Hepatocyte (in vitro differentiated cells): Measurements from ENCODE around the gene MACROH2A2. TPM values are rescaled to one million over a fixed set of nuclear protein-coding genes. Genes with fewer than 3 reads are reported as not detected.
A peak's percentile ranks its signal among the peaks of the same experiment; 100 is the strongest.

Source experiments
- DNase-seq: peaks from one replicate; pipeline ENCODE4 v3.0.0-alpha.2; 2016; ENCODE audit warnings: low spot score
- H2AFZ ChIP-seq: fragments of 200-600 bp; sonication (generic); 2 replicates; pipeline ENCODE4 v1.6.0; 2016; ENCODE audit warnings: antibody characterized with exemption, mild to moderate bottlenecking
- H3K27ac ChIP-seq: fragments of 200-600 bp; sonication (generic); 2 replicates; pipeline ENCODE4 v1.5.1; 2016; ENCODE audit warnings: mild to moderate bottlenecking
- H3K27me3 ChIP-seq: fragments of 200-600 bp; sonication (generic); 2 replicates; pipeline ENCODE4 v1.6.1; 2016
- H3K36me3 ChIP-seq: fragments of 200-600 bp; sonication (generic); replicated peaks from 2 replicates; pipeline ENCODE4 v1.5.1; 2016; ENCODE audit warnings: low read depth; ENCODE audit not compliant: insufficient read depth
- H3K4me1 ChIP-seq: fragments of 200-600 bp; sonication (generic); 2 replicates; pipeline ENCODE4 v1.5.1; 2016; ENCODE audit warnings: mild to moderate bottlenecking, moderate library complexity; ENCODE audit not compliant: insufficient read depth
- H3K4me2 ChIP-seq: fragments of 200-600 bp; sonication (generic); 2 replicates; pipeline ENCODE4 v1.6.0; 2016
- H3K4me3 ChIP-seq: fragments of 200-600 bp; sonication (generic); 2 replicates; pipeline ENCODE4 v1.5.1; 2016; ENCODE audit warnings: mild to moderate bottlenecking
- H3K79me2 ChIP-seq: fragments of 200-600 bp; sonication (generic); 2 replicates; pipeline ENCODE4 v1.6.0; 2017; ENCODE audit warnings: mild to moderate bottlenecking
- H3K9me2 ChIP-seq: fragments of 200-600 bp; sonication (generic); replicated peaks from 2 replicates; pipeline ENCODE4 v1.6.0; 2017; ENCODE audit warnings: mild to moderate bottlenecking; ENCODE audit not compliant: insufficient read depth
- H3K9me3 ChIP-seq: fragments of 200-600 bp; sonication (generic); 2 replicates; pipeline ENCODE4 v1.5.1; 2016; ENCODE audit warnings: low read depth, mild to moderate bottlenecking
- H4K20me1 ChIP-seq: fragments of 200-600 bp; sonication (generic); 2 replicates; pipeline ENCODE4 v1.6.0; 2016; ENCODE audit warnings: mild to moderate bottlenecking; ENCODE audit not compliant: insufficient read depth, poor library complexity, severe bottlenecking
- CTCF ChIP-seq: fragments of 200-600 bp; sonication (generic); IDR thresholded peaks from 2 replicates; pipeline ENCODE4 v1.5.1; 2016; ENCODE audit warnings: antibody characterized with exemption, mild to moderate bottlenecking; ENCODE audit not compliant: poor library complexity
- EZH2 ChIP-seq: fragments of 200-600 bp; sonication (generic); IDR thresholded peaks from 2 replicates; pipeline ENCODE4 v1.6.1; 2016; ENCODE audit warnings: antibody characterized with exemption, mild to moderate bottlenecking, borderline replicate concordance
- EZH2phosphoT487 ChIP-seq: fragments of 200-600 bp; sonication (generic); IDR thresholded peaks from one replicate; pipeline ENCODE4 v1.6.1; 2018; ENCODE audit warnings: antibody characterized with exemption, mild to moderate bottlenecking, low read depth, moderate library complexity; ENCODE audit not compliant: unreplicated experiment, severe bottlenecking
- WGBS: methylation state at CpG from one replicate; pipeline ENCODE4 v1.1.6; 2016; ENCODE audit warnings: low lambda C conversion rate; ENCODE audit errors: missing lambda C conversion rate; 5-methylcytosine and 5-hydroxymethylcytosine counted together
- polyA plus RNA-seq: library from polyadenylated mRNA; unstranded; fragments of >200 nt; fragmentation: Nextera tagmentation; extraction: Ambion mirVana; gene quantifications from 2 replicates; pipeline ENCODE4 v1.2.1, GENCODE V29; 2016
- total RNA-seq: library from RNA; depleted of rRNA; stranded (reverse); fragments of >200 nt; gene quantifications from 2 replicates; pipeline ENCODE4 v1.2.3, GENCODE V29; 2014

Gene MACROH2A2
- total and polyA plus RNA-seq, 2 experiments from 2014 or later, result 45.7 to 47.2 TPM

GRCh38 chr10:70147259-70147625, 94.6 kb downstream of the MACROH2A2 start:
- H4K20me1 ChIP-seq, result peaks cover 11% of the 10 kb centered on the region
- no peak overlapping the region for H2AFZ ChIP-seq
- H3K79me2 ChIP-seq, result peaks cover 64% of the 10 kb centered on the region
- no peak for DNase-seq
- H3K4me2 ChIP-seq, result peak overlapping the region; percentile 72
- no peaks in the 10 kb centered on the region for H3K27me3 ChIP-seq
- peak overlapping the region; percentile 81 for H3K27ac ChIP-seq
- H3K4me3 ChIP-seq, result no peak overlapping the region
- TF ChIP-seq EZH2, result no peak
- no peak for TF ChIP-seq CTCF
- no peak for TF ChIP-seq EZH2phosphoT487
- 48% methylated on average over 2 of the region's 2 CpGs for WGBS
- peaks cover 16% of the 10 kb centered on the region for H3K4me1 ChIP-seq
- H3K36me3 ChIP-seq, result no peaks in the 10 kb centered on the region
- no peaks in the 10 kb centered on the region for H3K9me3 ChIP-seq
- H3K9me2 ChIP-seq, result no peaks in the 10 kb centered on the region

GRCh38 chr10:70148516-70148915, 95.9 kb downstream of the MACROH2A2 start:
- Histone ChIP-seq H3K4me2 (no peak overlapping the region), H2AFZ (no peak overlapping the region), H3K27ac (no peak overlapping the region), H3K79me2 (peaks cover 67% of the 10 kb centered on the region), H3K4me1 (peaks cover 16% of the 10 kb centered on the region), H3K4me3 (no peak overlapping the region), H3K9me2 (no peaks in the 10 kb centered on the region), H3K9me3 (no peaks in the 10 kb centered on the region), H3K36me3 (peaks cover 9% of the 10 kb centered on the region), H3K27me3 (no peaks in the 10 kb centered on the region), H4K20me1 (peaks cover 14% of the 10 kb centered on the region)
- TF ChIP-seq EZH2phosphoT487, result no peak
- TF ChIP-seq CTCF, result no peak
- TF ChIP-seq EZH2, result no peak
- no peak for DNase-seq
- 97% methylated on average over 5 of the region's 5 CpGs for WGBS

DNA sequence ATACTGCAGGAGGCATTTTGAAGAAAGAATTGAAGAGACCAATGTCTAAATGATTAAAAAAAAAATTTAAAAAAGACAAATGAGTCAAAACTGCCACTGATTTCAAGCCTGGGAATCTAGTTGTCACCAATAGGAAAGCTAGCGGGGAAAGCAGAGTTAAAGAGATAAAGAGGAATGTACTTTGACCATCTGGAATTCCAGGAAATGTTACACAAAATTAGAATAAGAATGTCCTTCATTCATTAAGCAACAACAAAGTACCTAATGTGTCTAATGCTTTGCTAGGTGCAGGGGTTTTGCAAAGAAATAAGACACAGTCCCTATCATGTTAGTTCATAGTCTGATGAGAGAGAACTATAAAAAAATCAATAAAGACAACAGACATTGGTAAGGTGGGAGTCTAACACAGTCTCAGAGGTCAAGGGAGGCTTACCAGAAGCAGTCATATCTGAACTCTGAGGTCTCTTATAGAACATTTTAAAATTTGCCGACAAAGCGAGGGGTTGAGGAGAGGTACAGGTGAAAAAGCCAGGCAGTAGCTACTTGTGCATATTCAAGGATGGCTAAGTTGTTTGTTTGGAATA, 102.7 kb downstream of the MACROH2A2 start:
- H3K9me2 ChIP-seq, result no peaks in the 10 kb centered on the region
- H3K27me3 ChIP-seq, result no peaks in the 10 kb centered on the region
- peaks cover 16% of the 10 kb centered on the region for H3K4me1 ChIP-seq
- TF ChIP-seq CTCF (no peak), EZH2 (no peak), EZH2phosphoT487 (no peak)
- peaks cover 83% of the 10 kb centered on the region for H3K79me2 ChIP-seq
- DNase-seq, result no peak
- H4K20me1 ChIP-seq, result peaks cover 34% of the 10 kb centered on the region
- H3K4me3 ChIP-seq, result no peak overlapping the region
- H3K4me2 ChIP-seq, result peak overlapping the region; percentile 12
- 67% methylated on average over 3 of the region's 3 CpGs for WGBS
- no peak overlapping the region for H2AFZ ChIP-seq
- peak overlapping the region; percentile 23 for H3K27ac ChIP-seq
- no peaks in the 10 kb centered on the region for H3K9me3 ChIP-seq
- H3K36me3 ChIP-seq, result peaks cover 9% of the 10 kb centered on the region
